ENCODE data around the gene PDE12. TPM values are rescaled to one million over a fixed set of nuclear protein-coding genes. Genes with fewer than 3 reads are reported as not detected.

The PDE12 gene
- total RNA-seq, 1 experiment from 2014 or later, result 25.3 TPM

GRCh38 chr3:57544181-57545125, 11.6 kb upstream of the PDE12 start, which contains the start of gene DNAH12:
TSS of gene DNAH12 (minus strand) at chr3:57544344. CDS start at chr3:57542870, 1,474 bp downstream.
- H3K4me3 ChIP-seq (ENCODE audit: low read length), result peak within 1 kb of the TSS; percentile 54
- ATAC-seq (peak; percentile 78), DNase-seq (peak; percentile 41)
- TF ChIP-seq CTCF (conservative IDR thresholded peaks at IDR 0.05; ENCODE audit: low read depth, low read length) (no peak), EZH2 (IDR thresholded peaks at IDR 0.05; ENCODE audit: low read length, unreplicated experiment) (no peak)
- peak within 1 kb of the TSS; percentile 48 for H2AFZ ChIP-seq (ENCODE audit: low read length)
- no peak within 1 kb of the TSS for H3K9ac ChIP-seq (ENCODE audit: low read length)
- H3K27me3 ChIP-seq (ENCODE audit: low read length), result no peaks in the 10 kb centered on the region
- no peaks in the 10 kb centered on the region for H3K36me3 ChIP-seq (ENCODE audit: low read depth, low read length)
- H3K9me2 ChIP-seq (replicated peaks; ENCODE audit: low read length), result no peaks in the 10 kb centered on the region
- no peaks in the 10 kb centered on the region for H4K20me1 ChIP-seq (ENCODE audit: low read length)
- CTCF ChIA-PET, result no interaction called here
- BruUV-seq (replicated peaks), result TSS peak; percentile 35
- H3K9me3 ChIP-seq (ENCODE audit: low read length), result no peaks in the 10 kb centered on the region
- intact Hi-C loops (cut with micrococcal nuclease), result loop anchor here (1.0 kb wide), 1 partner anchor 14 kb away; no protein-coding TSS in a partner anchor
- no peaks in the 10 kb centered on the region for H3F3A ChIP-seq (ENCODE audit: low read length, unreplicated experiment)
- H3K79me2 ChIP-seq (ENCODE audit: low read length), result no peaks in the 10 kb centered on the region
- peaks cover 9% of the 10 kb centered on the region for H3K4me1 ChIP-seq (ENCODE audit: insufficient read depth, low read length)
- H3K4me2 ChIP-seq (ENCODE audit: low read length), result peak within 1 kb of the TSS; percentile 72
- POLR2A ChIA-PET (ENCODE audit: unreplicated experiment), result no interaction called here
- H3K27ac ChIP-seq (ENCODE audit: low read length), result no peak within 1 kb of the TSS

DNA sequence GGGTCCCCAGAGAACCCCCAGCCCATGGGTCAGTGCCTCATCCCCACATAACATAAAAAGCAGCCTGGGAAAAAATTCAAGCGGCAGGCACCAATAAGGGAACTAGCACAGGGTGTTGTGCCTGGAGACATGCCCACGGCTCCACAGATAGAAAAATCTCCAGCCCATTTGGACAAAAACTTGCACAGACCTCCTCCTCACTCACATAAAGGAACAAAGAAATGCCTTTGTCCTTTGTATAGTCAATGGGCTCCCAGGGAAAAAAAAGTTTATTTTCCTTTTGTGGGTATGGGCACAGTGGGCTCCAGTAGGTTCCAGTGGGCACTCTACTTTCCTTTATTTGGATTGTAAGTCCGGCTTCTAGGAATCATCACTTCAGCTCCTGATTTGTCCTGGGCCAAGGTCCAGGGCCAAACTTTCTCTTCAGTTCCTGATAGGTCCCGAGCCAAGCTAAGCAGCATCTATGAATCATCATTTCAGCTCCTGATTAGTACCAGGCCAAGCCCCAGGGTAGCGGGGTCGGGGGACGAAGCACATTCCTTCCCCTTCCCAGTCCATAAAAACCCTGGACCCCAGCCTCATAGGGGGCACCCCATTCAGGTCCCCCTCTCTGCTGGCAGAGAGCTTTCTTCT, 10.3 kb upstream of the PDE12 start:
- H3K27me3 ChIP-seq (ENCODE audit: low read length), result no peaks in the 10 kb centered on the region
- no peak overlapping the region for H3K9ac ChIP-seq (ENCODE audit: low read length)
- no peak overlapping the region for H3K27ac ChIP-seq (ENCODE audit: low read length)
- no peaks in the 10 kb centered on the region for H3F3A ChIP-seq (ENCODE audit: low read length, unreplicated experiment)
- no peak overlapping the region for H3K4me3 ChIP-seq (ENCODE audit: low read length)
- H4K20me1 ChIP-seq (ENCODE audit: low read length), result no peaks in the 10 kb centered on the region
- DNase-seq, result no peak
- peaks cover 9% of the 10 kb centered on the region for H3K4me1 ChIP-seq (ENCODE audit: insufficient read depth, low read length)
- no peak for TF ChIP-seq EZH2phosphoT487 (IDR thresholded peaks at IDR 0.05; ENCODE audit: borderline replicate concordance, low read length)
- TF ChIP-seq EZH2 (IDR thresholded peaks at IDR 0.05; ENCODE audit: low read length, unreplicated experiment), result no peak
- no peak for TF ChIP-seq CTCF (conservative IDR thresholded peaks at IDR 0.05; ENCODE audit: low read depth, low read length)
- H3K4me2 ChIP-seq (ENCODE audit: low read length), result no peak overlapping the region
- no TSS peak for BruUV-seq (replicated peaks)
- ChIA-PET CTCF (no interaction called here), POLR2A (ENCODE audit: unreplicated experiment) (no interaction called here)
- H3K79me2 ChIP-seq (ENCODE audit: low read length), result no peaks in the 10 kb centered on the region
- no peaks in the 10 kb centered on the region for H3K9me3 ChIP-seq (ENCODE audit: low read length)
- intact Hi-C loops (cut with micrococcal nuclease), result no loop called here
- H3K9me2 ChIP-seq (replicated peaks; ENCODE audit: low read length), result no peaks in the 10 kb centered on the region
- H2AFZ ChIP-seq (ENCODE audit: low read length), result no peak overlapping the region
- no peaks in the 10 kb centered on the region for H3K36me3 ChIP-seq (ENCODE audit: low read depth, low read length)
- ATAC-seq, result no peak

All from PC-3 (cell line).